Raji (cell line): ENCODE data around the gene XG.

Source experiments
- POLR2A ChIP-seq: IDR thresholded peaks from 2 replicates; pipeline ENCODE4 v1.6.1; 2011; ENCODE audit warnings: low read depth, low read length, control low read depth; ENCODE audit not compliant: insufficient read depth

Gene XG

DNA sequence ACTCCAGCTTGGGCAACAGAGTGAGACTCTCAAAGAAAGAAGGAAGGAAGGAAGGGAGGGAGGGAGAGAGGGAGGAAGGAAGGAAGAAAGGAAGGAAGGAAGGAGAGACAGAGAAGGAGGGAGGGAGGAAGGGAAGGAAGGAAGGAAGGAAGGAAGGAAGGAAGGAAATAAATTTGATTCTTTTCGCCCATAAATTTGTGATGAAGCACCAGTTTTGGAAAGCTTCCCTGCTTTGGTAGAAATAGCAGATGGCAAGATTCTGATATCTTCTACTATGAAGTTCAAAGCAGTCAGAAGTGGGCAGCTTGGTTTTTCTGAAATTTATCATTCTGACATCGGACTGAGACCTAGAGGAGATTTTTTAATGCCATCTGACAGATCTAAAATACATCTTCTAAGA is 65.2 kb downstream of the XG start:
- TF ChIP-seq POLR2A: no peak

- no peak for TF ChIP-seq POLR2A
Observed at GRCh38 chrX:2819345-2820135, 67.7 kb downstream of the XG start.

- no peak for TF ChIP-seq POLR2A
Observed at GRCh38 chrX:2820136-2820771, 68.4 kb downstream of the XG start.

DNA sequence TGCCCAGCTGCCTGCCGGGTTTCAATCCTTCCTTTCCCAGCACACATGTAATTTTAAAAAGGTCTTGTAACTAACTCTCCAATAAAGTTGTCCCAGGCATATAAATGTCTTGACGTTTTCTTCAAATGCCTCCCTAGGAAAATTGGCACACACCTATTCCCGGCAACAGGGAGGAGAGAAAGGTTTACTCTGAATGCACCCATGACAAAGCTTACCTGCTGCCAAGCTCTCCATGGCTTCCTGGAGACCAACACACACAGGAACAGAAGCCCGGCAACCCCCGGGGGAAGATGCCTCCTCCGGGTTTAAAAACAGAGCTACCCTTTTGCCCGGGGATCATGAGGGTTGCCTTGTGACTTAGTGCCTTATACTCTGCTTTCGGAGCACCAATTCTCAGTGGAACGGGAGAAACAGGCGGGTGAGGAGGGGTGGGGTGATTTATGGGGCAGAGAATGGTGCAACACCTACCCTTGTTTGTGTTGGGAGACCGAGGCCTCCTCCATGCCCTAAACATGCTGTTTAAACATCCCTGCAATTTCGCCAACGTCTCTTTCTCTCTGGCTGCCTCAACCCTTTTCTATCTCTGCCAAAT is 72.1 kb downstream of the XG start:
- no peak for TF ChIP-seq POLR2A

DNA sequence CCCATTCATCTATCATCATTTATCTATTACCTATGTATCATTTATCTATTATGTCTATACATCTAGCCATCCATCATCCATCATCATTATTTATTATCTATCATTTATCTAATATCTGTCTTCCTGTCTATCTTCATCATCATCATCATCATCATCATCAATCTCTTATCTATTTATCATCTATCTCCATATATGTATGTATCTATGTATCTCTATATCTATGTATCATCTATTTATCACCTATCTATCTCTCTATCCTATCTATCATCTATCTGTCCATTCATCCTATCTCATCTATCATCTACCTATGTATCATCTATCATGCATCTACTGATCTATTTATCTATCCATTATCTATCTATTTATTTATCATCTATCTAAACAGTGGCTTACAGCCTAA is 73.0 kb downstream of the XG start:
- TF ChIP-seq POLR2A: no peak

GRCh38 chrX:2828344-2828958 is 76.6 kb downstream of the XG start, which contains the start of gene GYG2:
Gene GYG2, plus strand, starts transcription at chrX:2828930. Its CDS starts 1,259 bp downstream, at chrX:2830189.
- TF ChIP-seq POLR2A: no peak

DNA sequence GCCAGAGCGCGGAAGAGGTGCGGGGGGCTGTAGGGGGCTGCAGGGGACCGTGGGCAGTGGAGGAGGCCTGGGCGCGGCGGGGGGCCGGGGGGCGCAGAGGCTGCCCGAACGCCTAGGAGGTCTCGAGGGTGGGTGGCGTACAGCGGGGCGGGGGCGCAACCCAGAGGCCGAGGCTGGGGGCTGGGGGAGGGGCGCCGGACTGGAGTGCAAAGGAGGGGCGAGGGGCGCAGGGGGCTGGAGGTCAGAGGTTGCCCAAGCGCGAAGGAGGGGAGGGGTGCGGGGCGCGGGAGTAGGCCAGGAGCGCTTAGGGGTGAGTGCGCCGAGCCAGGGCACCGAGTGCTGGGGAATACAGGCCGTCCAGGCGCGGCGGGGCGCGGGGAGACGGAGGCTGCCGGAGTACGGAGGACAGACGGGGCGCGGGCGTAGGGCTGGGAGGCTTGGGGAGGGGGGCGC is 77.1 kb downstream of the XG start:
- no peak for TF ChIP-seq POLR2A

- TF ChIP-seq POLR2A: no peak
Observed at GRCh38 chrX:2829469-2830246, 77.8 kb downstream of the XG start.

- TF ChIP-seq POLR2A: no peak
Observed at GRCh38 chrX:2831471-2832228, 79.8 kb downstream of the XG start.

DNA sequence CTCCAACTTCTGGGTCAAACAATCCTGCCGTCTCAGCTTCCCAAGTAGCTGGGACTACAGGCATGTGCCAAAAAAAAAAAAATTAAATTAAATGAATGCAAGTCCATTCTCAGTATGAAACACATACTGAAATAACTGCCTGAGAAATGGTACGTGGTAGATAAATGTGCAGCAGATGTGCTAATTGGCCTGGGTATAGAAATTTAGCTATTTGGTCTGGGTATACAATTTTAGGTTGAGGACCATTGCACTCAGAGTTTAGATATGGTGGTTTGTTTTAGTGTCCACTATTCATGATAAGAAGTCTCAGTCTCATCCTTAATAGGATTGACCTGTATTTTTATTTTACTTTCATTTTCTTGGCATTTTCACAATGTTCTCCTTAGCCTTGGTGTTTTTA is 86.1 kb downstream of the XG start:
- no peak for TF ChIP-seq POLR2A

DNA sequence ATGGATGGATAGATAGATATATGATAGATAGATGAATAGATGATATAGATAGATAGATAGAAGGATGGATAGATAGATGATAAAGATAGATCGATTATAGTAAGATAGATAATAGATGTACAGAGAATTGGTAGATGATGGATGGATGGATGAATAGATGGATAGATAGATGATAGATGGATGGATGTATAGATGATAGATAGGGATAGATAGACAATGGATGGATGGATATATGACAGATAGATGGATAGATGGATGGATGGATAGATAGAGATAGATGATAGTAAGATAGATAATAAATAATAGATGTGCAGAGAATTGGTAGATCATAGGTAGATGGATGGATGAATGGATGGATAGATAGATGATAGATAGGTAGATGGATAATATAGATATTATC is 89.1 kb downstream of the XG start:
- TF ChIP-seq POLR2A: no peak

DNA sequence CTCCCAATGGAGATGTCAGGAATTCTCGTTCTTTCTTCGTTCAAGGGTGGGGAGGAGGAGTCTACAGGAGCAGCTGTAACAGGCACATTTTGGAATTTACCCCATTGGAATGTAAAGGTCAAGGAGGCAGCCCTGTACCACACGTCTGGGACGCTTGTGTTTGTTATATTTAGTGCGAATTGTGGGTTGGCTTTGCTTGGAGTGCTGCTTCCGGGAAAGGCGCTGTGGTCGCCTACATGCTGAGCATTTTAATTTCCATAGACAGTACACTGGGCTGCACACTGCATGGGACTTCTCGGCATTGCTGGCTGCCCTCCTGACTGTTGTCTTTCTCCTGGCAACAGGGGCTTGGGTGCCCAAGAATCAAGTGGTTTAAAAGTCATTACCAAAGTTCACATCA is 89.7 kb downstream of the XG start:
- TF ChIP-seq POLR2A: no peak

- no peak for TF ChIP-seq POLR2A
Observed at GRCh38 chrX:2846992-2847391, 95.2 kb downstream of the XG start.

- TF ChIP-seq POLR2A: no peak
Observed at GRCh38 chrX:2848871-2849301, 97.0 kb downstream of the XG start.
